ENCODE data around the gene TSPO2.

DNA sequence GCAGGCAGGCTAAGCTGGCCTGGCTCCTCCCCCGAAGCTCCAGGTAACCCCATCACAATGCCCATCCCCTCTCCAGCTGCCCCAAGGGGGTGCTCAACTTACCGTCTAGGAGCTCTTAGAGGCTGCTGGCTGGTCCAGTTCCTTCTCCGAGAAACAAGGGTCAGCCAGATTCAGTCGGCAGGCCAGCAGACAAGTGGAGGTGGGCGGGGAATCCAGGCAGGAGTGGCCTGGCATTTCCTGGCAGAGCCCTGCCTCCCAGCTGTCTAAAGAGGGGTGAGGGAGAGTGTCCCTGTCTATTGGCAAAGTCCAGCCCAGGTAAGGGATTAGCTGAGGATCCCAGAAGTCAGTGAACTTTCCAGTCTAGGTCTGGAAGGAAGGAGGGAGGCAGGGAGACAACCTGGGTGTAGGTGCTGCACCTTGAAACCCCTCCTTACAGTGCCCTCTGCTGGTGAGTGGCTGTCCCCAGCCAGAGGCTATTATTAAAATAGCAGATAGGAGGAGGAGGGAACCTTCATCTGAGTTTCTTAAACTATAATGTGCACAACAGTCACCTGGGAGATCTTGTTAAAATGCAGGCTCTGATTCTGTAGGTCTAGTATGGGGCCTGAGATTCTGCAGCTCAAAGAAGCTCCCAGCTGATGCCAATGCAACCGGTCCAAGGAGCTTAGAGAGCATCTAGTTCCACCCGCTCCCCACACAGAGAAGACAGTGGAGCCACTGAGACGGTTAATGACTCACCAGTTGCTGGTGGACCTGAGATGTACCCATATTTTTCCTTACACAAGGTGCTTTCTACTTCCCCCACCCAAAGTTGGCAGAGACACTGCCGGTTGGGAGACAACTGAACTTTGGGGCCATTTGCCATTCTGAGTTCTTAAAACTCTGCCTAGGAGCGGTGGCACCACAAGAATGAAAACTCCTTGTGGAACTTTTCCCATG lies 2.9 kb upstream of the TSPO2 start, which contains the start of gene UNC5CL:
- TF ChIP-seq POLR2AphosphoS5 (IDR thresholded peaks at IDR 0.05; ENCODE audit: low read depth, low read length), result no peak
- TF ChIP-seq SIN3A (IDR thresholded peaks at IDR 0.05; ENCODE audit: low read depth), result no peak
- TF ChIP-seq, protein P1, sequence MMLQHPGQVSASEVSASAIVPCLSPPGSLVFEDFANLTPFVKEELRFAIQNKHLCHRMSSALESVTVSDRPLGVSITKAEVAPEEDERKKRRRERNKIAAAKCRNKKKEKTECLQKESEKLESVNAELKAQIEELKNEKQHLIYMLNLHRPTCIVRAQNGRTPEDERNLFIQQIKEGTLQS (IDR thresholded peaks at IDR 0.05), result no peak
- TF ChIP-seq JUND (IDR thresholded peaks at IDR 0.05), result no peak
- TF ChIP-seq EZH2 (IDR thresholded peaks at IDR 0.05), result no peak
- TF ChIP-seq, protein P2, sequence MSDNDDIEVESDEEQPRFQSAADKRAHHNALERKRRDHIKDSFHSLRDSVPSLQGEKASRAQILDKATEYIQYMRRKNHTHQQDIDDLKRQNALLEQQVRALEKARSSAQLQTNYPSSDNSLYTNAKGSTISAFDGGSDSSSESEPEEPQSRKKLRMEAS (IDR thresholded peaks at IDR 0.05), result no peak
- TF ChIP-seq, protein P3, sequence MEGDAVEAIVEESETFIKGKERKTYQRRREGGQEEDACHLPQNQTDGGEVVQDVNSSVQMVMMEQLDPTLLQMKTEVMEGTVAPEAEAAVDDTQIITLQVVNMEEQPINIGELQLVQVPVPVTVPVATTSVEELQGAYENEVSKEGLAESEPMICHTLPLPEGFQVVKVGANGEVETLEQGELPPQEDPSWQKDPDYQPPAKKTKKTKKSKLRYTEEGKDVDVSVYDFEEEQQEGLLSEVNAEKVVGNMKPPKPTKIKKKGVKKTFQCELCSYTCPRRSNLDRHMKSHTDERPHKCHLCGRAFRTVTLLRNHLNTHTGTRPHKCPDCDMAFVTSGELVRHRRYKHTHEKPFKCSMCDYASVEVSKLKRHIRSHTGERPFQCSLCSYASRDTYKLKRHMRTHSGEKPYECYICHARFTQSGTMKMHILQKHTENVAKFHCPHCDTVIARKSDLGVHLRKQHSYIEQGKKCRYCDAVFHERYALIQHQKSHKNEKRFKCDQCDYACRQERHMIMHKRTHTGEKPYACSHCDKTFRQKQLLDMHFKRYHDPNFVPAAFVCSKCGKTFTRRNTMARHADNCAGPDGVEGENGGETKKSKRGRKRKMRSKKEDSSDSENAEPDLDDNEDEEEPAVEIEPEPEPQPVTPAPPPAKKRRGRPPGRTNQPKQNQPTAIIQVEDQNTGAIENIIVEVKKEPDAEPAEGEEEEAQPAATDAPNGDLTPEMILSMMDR (IDR thresholded peaks at IDR 0.05 in 2 of 3, conservative IDR thresholded peaks at IDR 0.05 in 1 of 3; ENCODE audit: borderline replicate concordance in 1 of 3, insufficient read depth in 1 of 3, low read depth in 2 of 3, low read length in 2 of 3), result peak; percentile 76 to 96 (median 93)
- TF ChIP-seq ZNF274 (IDR thresholded peaks at IDR 0.05; ENCODE audit: low read depth, low read length), result no peak
